T-helper 1 cell treated with Interleukin-12 subunit alpha and Interleukin-12 subunit beta and Interleukin-4 antibody, amounts not matched to agents 30 ng/mL and 1 ng/mL, for 36 hours (primary cell): ENCODE measurements around the gene NLRC5. TPM values are rescaled to one million over a fixed set of nuclear protein-coding genes. Genes with fewer than 3 reads are reported as not detected.

ENCODE experiments used
- intact Hi-C: fragments of 100-400 bp; cut with micrococcal nuclease; formaldehyde crosslinking; loops from one replicate; pipeline ENCODE4 v1.15.1; 2024
- total RNA-seq: library from RNA; stranded (reverse); gene quantifications from 2 replicates; pipeline ENCODE4 v1.2.3, GENCODE V29; 2022

NLRC5 gene
- 385 and 398 TPM in 2 replicates for total RNA-seq

- intact Hi-C loops = loop anchor here (1.0 kb wide), 7 partner anchors 10 to 379 kb away; partner anchors contain the start of genes HERPUD1, PSME3IP1 and RSPRY1
These were observed at the start of gene NLRC5 for GRCh38 chr16:56988948-56989945. NLRC5 (plus strand) TSS chr16:56989557; CDS start chr16:57020713, 31,156 bp downstream.

- intact Hi-C loops = loop anchor here (2.0 to 10.0 kb wide), 4 partner anchors 25 to 665 kb away; partner anchors contain the start of gene ARL2BP
These were observed 49.6 kb upstream of the NLRC5 start for GRCh38 chr16:56939801-56940200.

GRCh38 chr16:56941092-56941491 lies 48.3 kb upstream of the NLRC5 start:
- intact Hi-C loops = no loop called here

- intact Hi-C loops = no loop called here
These were observed 47.5 kb upstream of the NLRC5 start for GRCh38 chr16:56941856-56942331.

- intact Hi-C loops = no loop called here
These were observed 45.5 kb upstream of the NLRC5 start for GRCh38 chr16:56943761-56944375.

GRCh38 chr16:56944954-56945839 lies 44.2 kb upstream of the NLRC5 start:
- intact Hi-C loops = no loop called here

- intact Hi-C loops = no loop called here
These were observed 43.4 kb upstream of the NLRC5 start for GRCh38 chr16:56945847-56946527.

GRCh38 chr16:56946767-56947603 lies 42.4 kb upstream of the NLRC5 start:
- intact Hi-C loops = no loop called here

- intact Hi-C loops = no loop called here
These were observed 41.8 kb upstream of the NLRC5 start for GRCh38 chr16:56947604-56947995.

- intact Hi-C loops = no loop called here
These were observed 41.1 kb upstream of the NLRC5 start for GRCh38 chr16:56948234-56948633.

- intact Hi-C loops = no loop called here
These were observed 39.3 kb upstream of the NLRC5 start for GRCh38 chr16:56950051-56950450.

- intact Hi-C loops = no loop called here
These were observed 38.9 kb upstream of the NLRC5 start for GRCh38 chr16:56950455-56950854.

GRCh38 chr16:56950881-56951771 lies 38.2 kb upstream of the NLRC5 start:
- intact Hi-C loops = loop anchor here (1.0 kb wide), 2 partner anchors 84 to 158 kb away; no protein-coding TSS in a partner anchor

- intact Hi-C loops = no loop called here
These were observed 36.4 kb upstream of the NLRC5 start for GRCh38 chr16:56953006-56953405.

- intact Hi-C loops = no loop called here
These were observed 33.3 kb upstream of the NLRC5 start for GRCh38 chr16:56956076-56956475.

GRCh38 chr16:56956756-56957155 lies 32.6 kb upstream of the NLRC5 start:
- intact Hi-C loops = no loop called here

GRCh38 chr16:56960681-56961281 lies 28.6 kb upstream of the NLRC5 start:
- intact Hi-C loops = no loop called here

GRCh38 chr16:56961386-56961785 lies 28.0 kb upstream of the NLRC5 start:
- intact Hi-C loops = no loop called here
